ENCODE results near the gene CCDC12.

GRCh38 chr3:46926447-46926846 is 50.1 kb downstream of the CCDC12 start:
- no peak for TF ChIP-seq CTCF (IDR thresholded peaks at IDR 0.05)
- no peak for TF ChIP-seq POLR2A (IDR thresholded peaks at IDR 0.05)
- TF ChIP-seq POLR2AphosphoS5 (IDR thresholded peaks at IDR 0.05) = no peak
- no peak for TF ChIP-seq EP300 (IDR thresholded peaks at IDR 0.05)

Measured in sigmoid colon (tissue), 4 donors.